ENCODE results near the gene SLC43A2.

The SLC43A2 gene

DNA sequence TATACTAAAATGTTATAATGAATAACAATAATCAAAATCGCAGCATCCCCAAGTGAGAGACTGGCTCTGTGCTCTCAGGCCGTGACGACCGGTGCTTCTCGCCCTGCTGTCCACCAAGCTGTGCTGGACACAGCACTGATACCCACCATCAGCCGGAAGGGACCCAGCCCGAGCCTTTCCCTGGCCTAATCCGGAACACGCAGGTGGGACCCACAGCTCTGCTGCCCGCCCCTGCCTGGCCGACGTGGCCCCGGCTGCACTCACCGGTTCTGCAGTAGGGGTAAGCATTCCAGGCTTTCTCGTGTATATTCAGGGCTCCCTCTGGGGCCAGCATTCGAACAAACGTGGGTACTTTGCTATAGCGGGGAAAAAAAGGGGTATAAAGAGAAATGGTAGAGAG, 80.6 kb downstream of the SLC43A2 start:
- TF ChIP-seq, protein P1, sequence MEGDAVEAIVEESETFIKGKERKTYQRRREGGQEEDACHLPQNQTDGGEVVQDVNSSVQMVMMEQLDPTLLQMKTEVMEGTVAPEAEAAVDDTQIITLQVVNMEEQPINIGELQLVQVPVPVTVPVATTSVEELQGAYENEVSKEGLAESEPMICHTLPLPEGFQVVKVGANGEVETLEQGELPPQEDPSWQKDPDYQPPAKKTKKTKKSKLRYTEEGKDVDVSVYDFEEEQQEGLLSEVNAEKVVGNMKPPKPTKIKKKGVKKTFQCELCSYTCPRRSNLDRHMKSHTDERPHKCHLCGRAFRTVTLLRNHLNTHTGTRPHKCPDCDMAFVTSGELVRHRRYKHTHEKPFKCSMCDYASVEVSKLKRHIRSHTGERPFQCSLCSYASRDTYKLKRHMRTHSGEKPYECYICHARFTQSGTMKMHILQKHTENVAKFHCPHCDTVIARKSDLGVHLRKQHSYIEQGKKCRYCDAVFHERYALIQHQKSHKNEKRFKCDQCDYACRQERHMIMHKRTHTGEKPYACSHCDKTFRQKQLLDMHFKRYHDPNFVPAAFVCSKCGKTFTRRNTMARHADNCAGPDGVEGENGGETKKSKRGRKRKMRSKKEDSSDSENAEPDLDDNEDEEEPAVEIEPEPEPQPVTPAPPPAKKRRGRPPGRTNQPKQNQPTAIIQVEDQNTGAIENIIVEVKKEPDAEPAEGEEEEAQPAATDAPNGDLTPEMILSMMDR (IDR thresholded peaks at IDR 0.05; ENCODE audit: borderline replicate concordance, insufficient read depth, low read depth, low read length), result no peak
- no peak overlapping the region for H3K4me3 ChIP-seq (ENCODE audit: low read depth, low read length)

DNA sequence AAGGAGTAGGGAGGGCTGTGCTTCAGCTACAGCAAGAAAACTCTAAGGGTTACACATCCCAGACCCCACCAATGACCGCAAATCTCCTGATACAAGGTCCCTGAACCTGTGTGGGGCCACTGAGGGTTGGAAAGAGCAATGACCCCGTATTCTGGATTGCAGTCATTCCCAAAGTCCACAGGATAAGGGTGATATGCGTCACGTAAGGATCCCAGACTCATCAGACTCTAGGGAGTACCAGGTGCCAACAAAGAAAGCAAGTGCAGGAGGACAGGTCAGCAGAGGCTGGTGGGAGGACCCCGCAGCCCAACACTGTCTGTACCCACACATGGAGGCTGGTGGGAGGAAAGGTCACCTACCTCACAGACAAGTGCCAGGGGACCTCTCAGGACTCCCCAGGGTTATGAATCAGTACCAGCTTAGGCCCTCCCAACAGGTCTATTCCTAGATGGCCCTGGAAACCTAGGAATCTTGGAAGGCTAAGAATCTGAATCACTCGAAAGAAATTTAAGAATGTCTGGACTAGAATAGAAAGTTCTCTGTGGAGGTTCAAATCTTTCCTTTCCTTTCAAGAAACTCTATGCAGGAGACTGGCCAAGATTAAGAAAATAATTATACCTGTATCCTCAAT, 82.2 kb downstream of the SLC43A2 start:
- TF ChIP-seq, protein P1 (IDR thresholded peaks at IDR 0.05; ENCODE audit: borderline replicate concordance, insufficient read depth, low read depth, low read length), result no peak
- H3K4me3 ChIP-seq (ENCODE audit: low read depth, low read length), result no peak overlapping the region

DNA sequence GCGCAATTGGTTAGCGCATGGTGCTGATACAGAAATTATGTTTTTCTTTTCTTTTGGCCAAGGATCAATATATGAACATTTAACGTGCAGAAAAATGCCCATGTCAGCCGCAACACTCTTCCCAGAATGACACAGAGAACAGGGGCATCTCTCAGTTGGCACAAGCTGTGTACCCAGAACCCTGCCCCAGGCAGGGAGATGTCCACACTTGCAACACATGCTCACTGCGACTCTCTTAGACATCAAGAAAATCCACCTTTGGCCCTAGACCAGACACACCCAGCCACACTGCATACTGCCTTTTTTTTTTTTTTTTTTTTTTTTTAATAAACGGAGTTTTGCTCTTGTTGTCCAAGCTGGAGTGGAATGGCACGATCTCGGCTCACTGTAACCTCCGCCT, 83.0 kb downstream of the SLC43A2 start:
- H3K4me3 ChIP-seq (ENCODE audit: low read depth, low read length), result no peak overlapping the region
- TF ChIP-seq, protein P1 (IDR thresholded peaks at IDR 0.05; ENCODE audit: borderline replicate concordance, insufficient read depth, low read depth, low read length), result no peak

DNA sequence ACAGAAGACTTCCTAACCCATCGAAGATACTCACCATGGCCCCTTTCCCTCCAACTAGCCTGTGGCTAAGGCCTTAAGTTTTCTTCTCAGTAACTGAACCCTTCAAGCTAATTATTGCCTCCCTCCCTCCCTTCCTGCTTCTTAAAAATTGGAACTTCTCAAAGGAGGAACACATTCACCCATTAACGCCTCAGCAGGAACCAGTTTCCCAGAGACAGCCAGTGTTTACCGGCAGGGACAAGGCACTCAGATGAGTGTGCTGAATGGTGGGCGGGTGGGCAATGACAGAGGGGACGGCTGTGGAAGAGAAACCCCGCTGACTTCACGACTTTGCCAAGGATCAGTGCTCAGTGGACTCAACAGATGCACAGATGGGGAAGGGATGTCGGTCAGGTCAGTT, 86.3 kb downstream of the SLC43A2 start:
- no peak overlapping the region for H3K4me3 ChIP-seq (ENCODE audit: low read depth, low read length)
- TF ChIP-seq, protein P1 (IDR thresholded peaks at IDR 0.05; ENCODE audit: borderline replicate concordance, insufficient read depth, low read depth, low read length), result no peak

DNA sequence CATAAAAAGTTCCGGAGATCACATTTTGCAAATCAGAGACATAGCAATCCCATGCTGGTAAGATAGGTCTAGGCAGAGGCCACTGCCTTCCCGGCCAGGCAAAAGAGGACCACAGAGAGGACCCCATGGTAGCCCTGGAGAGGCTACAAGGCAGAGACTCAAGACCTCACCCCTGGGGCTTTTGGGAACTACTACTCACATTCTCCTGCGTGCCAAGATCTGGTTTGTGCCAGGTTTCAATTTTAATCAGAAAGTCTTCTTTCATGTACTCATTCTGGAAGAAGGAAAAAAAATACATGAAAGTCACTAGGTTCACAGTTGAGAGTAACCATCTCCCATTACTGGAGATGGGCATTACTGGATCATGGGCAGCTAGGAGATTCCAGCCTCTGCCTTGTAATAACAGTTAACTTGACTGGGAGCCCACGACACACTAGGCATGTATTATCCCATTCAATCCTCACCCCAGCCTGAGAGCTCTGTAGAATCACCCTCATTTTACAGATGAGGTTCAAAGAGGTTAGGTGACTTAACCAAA, 87.2 kb downstream of the SLC43A2 start:
- TF ChIP-seq, protein P1 (IDR thresholded peaks at IDR 0.05; ENCODE audit: borderline replicate concordance, insufficient read depth, low read depth, low read length), result no peak
- no peak overlapping the region for H3K4me3 ChIP-seq (ENCODE audit: low read depth, low read length)

DNA sequence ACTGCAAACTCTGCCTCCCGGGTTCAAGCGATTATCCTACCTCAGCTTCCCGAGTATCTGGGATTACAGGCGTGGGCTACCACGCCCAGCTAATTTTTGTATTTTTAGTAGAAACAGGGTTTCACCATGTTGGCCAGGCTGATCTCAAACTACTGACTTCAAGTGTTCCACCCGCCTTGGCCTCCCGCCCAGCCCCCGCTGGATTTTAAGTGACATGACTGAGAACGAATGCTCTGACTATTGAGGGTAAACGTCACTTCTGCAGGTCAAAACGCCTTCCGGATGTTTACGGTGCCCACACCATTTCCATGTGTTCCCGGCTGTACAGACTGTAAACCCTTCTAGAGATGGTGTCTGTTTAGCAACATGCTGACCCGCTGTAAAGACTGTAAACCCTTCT, 88.8 kb downstream of the SLC43A2 start:
- H3K4me3 ChIP-seq (ENCODE audit: low read depth, low read length), result no peak overlapping the region
- TF ChIP-seq, protein P1 (IDR thresholded peaks at IDR 0.05; ENCODE audit: borderline replicate concordance, insufficient read depth, low read depth, low read length), result no peak

DNA sequence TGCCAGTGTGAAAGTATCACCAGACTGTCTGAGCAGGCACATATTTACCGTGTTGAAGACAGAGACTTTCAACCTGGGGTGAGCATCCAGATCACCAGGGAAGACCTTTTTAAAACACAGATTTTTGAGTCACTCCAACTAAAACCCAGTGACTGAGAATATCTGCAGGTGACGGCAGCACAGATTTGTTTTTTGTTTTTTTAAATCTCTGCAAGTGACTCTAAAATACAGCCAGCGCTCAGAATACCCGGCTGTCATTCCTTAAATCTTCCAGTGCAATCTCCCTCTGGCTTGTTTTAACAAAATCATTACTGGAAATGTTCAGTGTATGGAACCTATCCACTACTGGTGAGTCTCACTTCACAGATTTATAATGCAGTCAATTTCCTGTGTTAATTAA, 92.9 kb downstream of the SLC43A2 start:
- TF ChIP-seq, protein P1 (IDR thresholded peaks at IDR 0.05; ENCODE audit: borderline replicate concordance, insufficient read depth, low read depth, low read length), result no peak

More for the DNA sequence above, 92.9 kb downstream of the SLC43A2 start:
- no peak overlapping the region for H3K4me3 ChIP-seq (ENCODE audit: low read depth, low read length)
